ENCODE data around the gene CHST3. TPM values are rescaled to one million over a fixed set of nuclear protein-coding genes. Genes with fewer than 3 reads are reported as not detected.
"Not testable (repeated sequence)": the region's sequence is repeated elsewhere in the genome, so short reads cannot be mapped to it uniquely, and the experiment has no call there.

Gene CHST3
- total RNA-seq, 1 experiment from 2014 or later: 6.1 TPM

DNA sequence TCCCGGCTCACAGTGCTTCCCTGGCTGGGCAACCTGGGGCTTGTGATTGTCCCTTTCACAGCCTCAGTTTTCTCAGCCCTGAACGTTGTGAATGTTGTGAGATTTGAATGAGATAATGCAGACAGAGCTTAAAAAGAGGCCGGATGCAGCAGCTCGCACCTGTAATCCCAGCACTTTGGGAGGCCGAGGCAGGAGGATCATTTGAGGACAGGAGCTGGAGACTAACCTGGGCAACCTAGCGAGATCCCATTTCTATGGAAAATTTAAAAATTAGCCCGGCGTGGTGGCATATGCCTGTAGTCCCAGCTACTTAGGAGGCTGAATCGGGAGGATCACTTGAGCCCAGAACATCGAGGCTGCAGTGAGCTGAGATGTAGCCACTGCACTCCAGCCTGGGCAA is 67.5 kb downstream of the CHST3 start:
- TF ChIP-seq, protein P1, sequence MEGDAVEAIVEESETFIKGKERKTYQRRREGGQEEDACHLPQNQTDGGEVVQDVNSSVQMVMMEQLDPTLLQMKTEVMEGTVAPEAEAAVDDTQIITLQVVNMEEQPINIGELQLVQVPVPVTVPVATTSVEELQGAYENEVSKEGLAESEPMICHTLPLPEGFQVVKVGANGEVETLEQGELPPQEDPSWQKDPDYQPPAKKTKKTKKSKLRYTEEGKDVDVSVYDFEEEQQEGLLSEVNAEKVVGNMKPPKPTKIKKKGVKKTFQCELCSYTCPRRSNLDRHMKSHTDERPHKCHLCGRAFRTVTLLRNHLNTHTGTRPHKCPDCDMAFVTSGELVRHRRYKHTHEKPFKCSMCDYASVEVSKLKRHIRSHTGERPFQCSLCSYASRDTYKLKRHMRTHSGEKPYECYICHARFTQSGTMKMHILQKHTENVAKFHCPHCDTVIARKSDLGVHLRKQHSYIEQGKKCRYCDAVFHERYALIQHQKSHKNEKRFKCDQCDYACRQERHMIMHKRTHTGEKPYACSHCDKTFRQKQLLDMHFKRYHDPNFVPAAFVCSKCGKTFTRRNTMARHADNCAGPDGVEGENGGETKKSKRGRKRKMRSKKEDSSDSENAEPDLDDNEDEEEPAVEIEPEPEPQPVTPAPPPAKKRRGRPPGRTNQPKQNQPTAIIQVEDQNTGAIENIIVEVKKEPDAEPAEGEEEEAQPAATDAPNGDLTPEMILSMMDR (conservative IDR thresholded peaks at IDR 0.05): no peak
- no peaks in the 10 kb centered on the region for H3K79me1 ChIP-seq (ENCODE audit: insufficient read depth, low read depth, low read length, poor library complexity, severe bottlenecking)
- Mint-ChIP-seq H3K4me3 (no peak overlapping the region), H3K27ac (no peak overlapping the region), H3K9me3 (no peaks in the 10 kb centered on the region), H3K4me1 (no peaks in the 10 kb centered on the region; a peak in 1 of 4 replicates), H3K27me3 (ENCODE audit: low read depth) (peaks cover 6% of the 10 kb centered on the region), H3K36me3 (ENCODE audit: insufficient read depth in 1 of 3, low read depth in 3 of 3) (no peaks in the 10 kb centered on the region)
- H4K91ac ChIP-seq (ENCODE audit: insufficient read length, low read depth, low read length): no peak overlapping the region
- no peaks in the 10 kb centered on the region for H3K27me3 ChIP-seq (ENCODE audit: insufficient read depth, low read length)
- H3K14ac ChIP-seq (ENCODE audit: insufficient read depth, low read length): no peak overlapping the region
- H3K18ac ChIP-seq (ENCODE audit: insufficient read length, low read depth, low read length): no peak overlapping the region
- no peaks in the 10 kb centered on the region for H4K20me1 ChIP-seq (ENCODE audit: control insufficient read depth, insufficient read depth, insufficient read length)
- no peak overlapping the region for H4K5ac ChIP-seq (ENCODE audit: insufficient read length, low read depth, low read length)
- H3K27ac ChIP-seq (ENCODE audit: insufficient read length, low read depth, low read length): no peak overlapping the region
- H3K23ac ChIP-seq (ENCODE audit: insufficient read length, low read depth, low read length): no peak overlapping the region
- H3K4me2 ChIP-seq (ENCODE audit: insufficient read depth, insufficient read length, low read length): no peak overlapping the region
- H2BK20ac ChIP-seq (ENCODE audit: low read depth, low read length, poor library complexity, severe bottlenecking): no peak overlapping the region
- no peak overlapping the region for H3T11ph ChIP-seq (ENCODE audit: low read length)
- no peak overlapping the region for H3K56ac ChIP-seq (ENCODE audit: insufficient read length, low read depth, low read length)
- no peak overlapping the region for H3K4ac ChIP-seq (ENCODE audit: low read depth, low read length)
- H3K9me3 ChIP-seq (ENCODE audit: control insufficient read depth, low read depth, low read length): no peaks in the 10 kb centered on the region
- WGBS (ENCODE audit: extremely low coverage, insufficient read length, low lambda C conversion rate): no CpG with 5 or more reads among the region's 10 CpGs
- no peak overlapping the region for H2BK12ac ChIP-seq (ENCODE audit: insufficient read length, low read depth, low read length)
- no peaks in the 10 kb centered on the region for H3K23me2 ChIP-seq (ENCODE audit: insufficient read length, low read depth, low read length, poor library complexity, severe bottlenecking)
- no peak overlapping the region for H2BK120ac ChIP-seq (ENCODE audit: low read depth, low read length, poor library complexity, severe bottlenecking)
- no peak overlapping the region for H3K9ac ChIP-seq (ENCODE audit: extremely low read depth, insufficient read length, low read length)
- no peak overlapping the region for H4K8ac ChIP-seq (replicated peaks; ENCODE audit: insufficient read length, low read depth, low read length)
- no peak overlapping the region for H2AK5ac ChIP-seq (ENCODE audit: insufficient read length, low read length)
- H2BK5ac ChIP-seq (ENCODE audit: insufficient read length, low read length): no peak overlapping the region
- no peaks in the 10 kb centered on the region; the same call in 1 of the 2 replicates for H3K79me2 ChIP-seq (ENCODE audit: insufficient read depth, low read length)
- no peak overlapping the region for H2AFZ ChIP-seq (ENCODE audit: low read length)
- no peak for DNase-seq
- no peaks in the 10 kb centered on the region for H3K4me1 ChIP-seq (ENCODE audit: insufficient read depth, low read length)
- no peak overlapping the region for H2BK15ac ChIP-seq (ENCODE audit: low read depth, low read length)

GRCh38 chr10:72032409-72033162 is 68.4 kb downstream of the CHST3 start:
- not testable (repeated sequence) for H3K56ac ChIP-seq (ENCODE audit: insufficient read length, low read depth, low read length); H3K4me1 Mint-ChIP-seq; H3K23me2 ChIP-seq (ENCODE audit: insufficient read length, low read depth, low read length, poor library complexity, severe bottlenecking); H3K4me2 ChIP-seq (ENCODE audit: insufficient read depth, insufficient read length, low read length); H4K20me1 ChIP-seq (ENCODE audit: control insufficient read depth, insufficient read depth, insufficient read length); H3K18ac ChIP-seq (ENCODE audit: insufficient read length, low read depth, low read length); H3K4me1 ChIP-seq (ENCODE audit: insufficient read depth, low read length); H2BK120ac ChIP-seq (ENCODE audit: low read depth, low read length, poor library complexity, severe bottlenecking); H3K27me3 Mint-ChIP-seq (ENCODE audit: low read depth); H3K9me3 Mint-ChIP-seq; H3K27ac Mint-ChIP-seq; H2BK15ac ChIP-seq (ENCODE audit: low read depth, low read length); H2BK20ac ChIP-seq (ENCODE audit: low read depth, low read length, poor library complexity, severe bottlenecking); H3T11ph ChIP-seq (ENCODE audit: low read length); H3K14ac ChIP-seq (ENCODE audit: insufficient read depth, low read length); H2AK5ac ChIP-seq (ENCODE audit: insufficient read length, low read length); H3K79me1 ChIP-seq (ENCODE audit: insufficient read depth, low read depth, low read length, poor library complexity, severe bottlenecking); DNase-seq; H2BK12ac ChIP-seq (ENCODE audit: insufficient read length, low read depth, low read length); H3K4me3 Mint-ChIP-seq; H4K8ac ChIP-seq (replicated peaks; ENCODE audit: insufficient read length, low read depth, low read length); H3K9ac ChIP-seq (ENCODE audit: extremely low read depth, insufficient read length, low read length); H3K9me3 ChIP-seq (ENCODE audit: control insufficient read depth, low read depth, low read length); H3K27ac ChIP-seq (ENCODE audit: insufficient read length, low read depth, low read length); H3K79me2 ChIP-seq (ENCODE audit: insufficient read depth, low read length); H2AFZ ChIP-seq (ENCODE audit: low read length); H3K27me3 ChIP-seq (ENCODE audit: insufficient read depth, low read length); H2BK5ac ChIP-seq (ENCODE audit: insufficient read length, low read length); H4K91ac ChIP-seq (ENCODE audit: insufficient read length, low read depth, low read length); H4K5ac ChIP-seq (ENCODE audit: insufficient read length, low read depth, low read length); H3K4ac ChIP-seq (ENCODE audit: low read depth, low read length); H3K23ac ChIP-seq (ENCODE audit: insufficient read length, low read depth, low read length); H3K36me3 Mint-ChIP-seq (ENCODE audit: insufficient read depth in 1 of 3, low read depth in 3 of 3)
- no CpG with 5 or more reads among the region's 11 CpGs for WGBS (ENCODE audit: extremely low coverage, insufficient read length, low lambda C conversion rate)

All from H9 (cell line).